PC-3 (cell line): ENCODE measurements around the gene KNTC1.

Source experiments
- CTCF ChIP-seq: fragments of 300-600 bp; sonication (generic); conservative IDR thresholded peaks from 2 replicates; pipeline ENCODE4 v1.5.1; 2017; ENCODE audit warnings: antibody characterized with exemption, low read depth, mild to moderate bottlenecking, low read length
- EZH2 ChIP-seq: fragments of 300-600 bp; sonication (generic); IDR thresholded peaks from one replicate; pipeline ENCODE4 v1.6.1; 2017; ENCODE audit warnings: antibody characterized with exemption, mild to moderate bottlenecking, low read length; ENCODE audit not compliant: unreplicated experiment

- TF ChIP-seq CTCF (no peak), EZH2 (no peak)
Observed at GRCh38 chr12:122520676-122521075, 6.4 kb upstream of the KNTC1 start.
